GM23338 (cell line): ENCODE results near the gene VEPH1. TPM values are rescaled to one million over a fixed set of nuclear protein-coding genes. Genes with fewer than 3 reads are reported as not detected.

Experiments
- ATAC-seq: fragments of 200-7000 bp; cut with Tn5 transposase; 3 replicates; pipeline ENCODE4 v1.9.1; 2020
- DNase-seq: peaks from one replicate; pipeline ENCODE4 v3.0.0-alpha.2; 2015; ENCODE audit warnings: low spot score
- H2AFZ ChIP-seq: fragments of 200-600 bp; sonication (generic); 2 replicates; pipeline ENCODE4 v1.8.0; 2016; ENCODE audit warnings: antibody characterized with exemption, mild to moderate bottlenecking, moderate library complexity
- H3F3A ChIP-seq: fragments of 200-600 bp; sonication (generic); replicated peaks from 2 replicates; pipeline ENCODE4 v1.8.0; 2017; ENCODE audit warnings: antibody characterized with exemption, mixed run types, low read depth
- H3K27ac ChIP-seq: fragments of 200-600 bp; sonication (generic); 2 replicates; pipeline ENCODE4 v1.6.1; 2016; ENCODE audit warnings: low read depth
- H3K27me3 ChIP-seq: fragments of 200-600 bp; sonication (generic); 2 replicates; pipeline ENCODE4 v1.8.0; 2016; ENCODE audit warnings: mild to moderate bottlenecking, mixed run types, moderate library complexity; ENCODE audit not compliant: insufficient read depth
- H3K36me3 ChIP-seq: fragments of 200-600 bp; sonication (generic); 2 replicates; pipeline ENCODE4 v1.8.0; 2016; ENCODE audit warnings: mild to moderate bottlenecking; ENCODE audit not compliant: insufficient read depth
- H3K4me1 ChIP-seq: fragments of 200-600 bp; sonication (generic); 2 replicates; pipeline ENCODE4 v1.8.0; 2016; ENCODE audit warnings: mild to moderate bottlenecking, moderate library complexity; ENCODE audit not compliant: insufficient read depth
- H3K4me2 ChIP-seq: fragments of 200-600 bp; sonication (generic); 2 replicates; pipeline ENCODE4 v1.7.1; 2017; ENCODE audit warnings: mixed run types
- H3K4me3 ChIP-seq: fragments of 200-600 bp; sonication (generic); 2 replicates; pipeline ENCODE4 v1.6.1; 2016; ENCODE audit warnings: mixed run types
- H3K79me2 ChIP-seq: fragments of 200-600 bp; sonication (generic); replicated peaks from 2 replicates; pipeline ENCODE4 v1.8.0; 2017; ENCODE audit warnings: mild to moderate bottlenecking; ENCODE audit not compliant: insufficient read depth
- H3K9me2 ChIP-seq: fragments of 200-600 bp; sonication (generic); 2 replicates; pipeline ENCODE4 v1.8.0; 2017; ENCODE audit not compliant: insufficient read depth
- H4K20me1 ChIP-seq: fragments of 200-600 bp; sonication (generic); replicated peaks from 2 replicates; pipeline ENCODE4 v1.8.0; 2017; ENCODE audit warnings: mild to moderate bottlenecking; ENCODE audit not compliant: insufficient read depth
- H3K27ac Mint-ChIP-seq: 2 replicates; pipeline ENCODE4 v1.8.0; 2020; ENCODE audit warnings: inconsistent platforms, mild to moderate bottlenecking, moderate library complexity, mixed read lengths
- H3K27me3 Mint-ChIP-seq: 3 replicates; pipeline ENCODE4 v1.8.0; 2022; ENCODE audit warnings: low read depth, mild to moderate bottlenecking, moderate library complexity, mixed read lengths, inconsistent platforms; ENCODE audit not compliant: insufficient read depth, poor library complexity
- H3K36me3 Mint-ChIP-seq: 3 replicates; pipeline ENCODE4 v1.8.0; 2021; ENCODE audit warnings: low read depth, mild to moderate bottlenecking, inconsistent platforms, moderate library complexity, mixed read lengths
- H3K4me1 Mint-ChIP-seq: 3 replicates; pipeline ENCODE4 v1.8.0; 2020; ENCODE audit warnings: mild to moderate bottlenecking, inconsistent platforms, mixed read lengths
- H3K4me3 Mint-ChIP-seq: 3 replicates; pipeline ENCODE4 v1.8.0; 2021; ENCODE audit warnings: moderate library complexity, mild to moderate bottlenecking, inconsistent platforms, mixed read lengths
- H3K9me3 Mint-ChIP-seq: 3 replicates; pipeline ENCODE4 v1.8.0; 2020; ENCODE audit warnings: moderate library complexity, mild to moderate bottlenecking, inconsistent platforms, mixed read lengths
- CREB1 ChIP-seq: fragments of 250-450 bp; sonication (Bioruptor Pico); IDR thresholded peaks from 2 replicates; pipeline ENCODE4 v1.5.0; 2020; ENCODE audit warnings: low read depth, mild to moderate bottlenecking, moderate library complexity
- EZH2 ChIP-seq: fragments of 200-600 bp; sonication (generic); IDR thresholded peaks from one replicate; pipeline ENCODE4 v1.8.0; 2017; ENCODE audit warnings: antibody characterized with exemption, mild to moderate bottlenecking, low read depth; ENCODE audit not compliant: unreplicated experiment
- EZH2phosphoT487 ChIP-seq: fragments of 200-600 bp; sonication (generic); IDR thresholded peaks from one replicate; pipeline ENCODE4 v1.8.1; 2018; ENCODE audit warnings: antibody characterized with exemption; ENCODE audit not compliant: unreplicated experiment
- JUNB ChIP-seq: IDR thresholded peaks from one replicate; pipeline ENCODE4 v1.6.1; 2016; ENCODE audit warnings: antibody characterized with exemption; ENCODE audit not compliant: unreplicated experiment
- NANOG ChIP-seq: IDR thresholded peaks from 2 replicates; pipeline ENCODE4 v1.6.1; 2016; ENCODE audit warnings: antibody characterized with exemption, borderline replicate concordance
- POLR2AphosphoS5 ChIP-seq: IDR thresholded peaks from 2 replicates; pipeline ENCODE4 v1.6.1; 2016; ENCODE audit warnings: antibody characterized with exemption, low read depth
- STAT1 ChIP-seq: IDR thresholded peaks from one replicate; pipeline ENCODE4 v1.6.1; 2016; ENCODE audit warnings: antibody characterized with exemption; ENCODE audit not compliant: unreplicated experiment
- ZNF331 ChIP-seq: fragments of 250-450 bp; sonication (Bioruptor Pico); IDR thresholded peaks from 2 replicates; pipeline ENCODE4 v1.5.0; 2020; ENCODE audit warnings: low read depth, mild to moderate bottlenecking, moderate library complexity
- long read RNA-seq: library from polyadenylated mRNA; unstranded; transcript quantifications from one replicate; pipeline ENCODE4 v2.0.0, GENCODE V29; 2020; ENCODE audit not compliant: unreplicated experiment
- polyA plus RNA-seq: library from polyadenylated mRNA; unstranded; fragments of >200 nt; fragmentation: Nextera tagmentation; extraction: Ambion mirVana; gene quantifications from 2 replicates; pipeline ENCODE4 v1.2.1, GENCODE V29; 2016
- total RNA-seq: library from RNA; depleted of rRNA; stranded (reverse); fragments of >200 nt; shearing (Covaris generic); gene quantifications from 2 replicates; pipeline ENCODE4 v1.2.3, GENCODE V29; 2014; rRNA removed
- TF ChIP-seq, protein P1 (sequence below), 2 experiments: fragments of 200-600 bp in 1 of 2; sonication (generic) in 1 of 2; conservative IDR thresholded peaks; 2 replicates each; pipeline versions ENCODE4 v1.5.1 to v1.6.1; 2016 to 2017; ENCODE audit warnings: antibody characterized with exemption in 2 of 2, low read depth in 2 of 2, mild to moderate bottlenecking in 2 of 2, moderate library complexity in 1 of 2
- TF ChIP-seq, protein P2 (sequence below): IDR thresholded peaks from 2 replicates; pipeline ENCODE4 v1.6.1; 2016; ENCODE audit warnings: antibody characterized with exemption

VEPH1 gene
- total RNA-seq, result 31.8 and 33.8 TPM in 2 replicates
- polyA plus RNA-seq, result 9.6 and 15.4 TPM in 2 replicates
- long read RNA-seq, partial matches to known transcripts, result 4 of 6 reads
- long read RNA-seq, other reads (novel, unspliced or antisense), result 2 of 6 reads

DNA sequence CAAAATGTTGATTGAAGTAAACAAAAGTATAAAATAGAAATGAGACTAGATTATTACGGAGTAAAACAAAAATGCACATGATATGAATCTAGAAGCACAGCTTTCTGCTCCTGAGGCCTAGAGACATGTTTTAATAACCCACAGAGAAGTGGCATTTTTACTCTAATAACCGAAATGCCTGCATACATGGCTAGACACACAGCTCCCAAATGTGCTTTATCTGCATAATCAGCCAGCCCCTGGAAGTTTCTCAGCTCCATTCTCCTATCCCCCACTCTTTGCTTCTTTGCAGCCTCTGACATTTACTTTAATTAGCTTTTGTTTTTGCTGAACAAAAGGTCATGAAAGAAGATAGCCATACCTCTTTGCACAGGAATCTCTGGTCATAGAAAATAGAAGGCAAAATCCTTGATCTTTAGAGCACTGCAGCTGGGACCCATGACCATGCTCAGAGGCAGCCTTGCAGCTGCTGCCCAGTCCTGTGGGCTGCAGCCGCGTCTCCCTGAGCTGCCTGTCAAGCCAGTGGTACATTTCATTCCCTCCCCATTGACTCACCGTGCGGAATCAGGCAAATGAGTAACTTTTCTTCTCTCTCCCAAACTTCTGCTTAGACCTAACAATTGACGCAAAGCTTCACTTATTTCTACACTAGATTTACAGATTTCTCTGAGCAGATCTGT is at the start of gene VEPH1:
TSS of gene VEPH1 (minus strand) at position 501 of the 680 bp plus-strand sequence. CDS start 8,067 bp downstream, outside the sequence.
- ATAC-seq, result peak; percentile 35
- peak; percentile 43 for DNase-seq

DNA sequence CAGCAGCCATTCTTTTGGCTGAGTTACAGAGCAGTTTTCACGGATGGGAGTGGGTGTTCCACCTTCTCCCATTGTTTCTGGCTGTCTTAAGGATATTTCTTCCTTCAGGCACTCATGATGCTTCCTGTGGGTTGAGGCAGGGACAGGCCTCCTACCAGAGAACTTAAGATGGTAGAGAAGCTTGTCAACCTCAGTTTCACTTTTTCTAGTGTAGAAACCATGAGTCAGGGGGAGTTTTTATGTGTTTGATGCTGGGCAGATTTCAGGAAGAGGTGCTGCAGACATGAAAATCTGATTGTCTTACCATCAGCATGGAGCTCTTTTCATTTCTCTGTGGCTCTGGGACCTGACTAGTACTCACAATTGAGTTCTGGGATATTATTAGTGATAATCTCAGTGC is 48.7 kb upstream of the VEPH1 start:
- Histone ChIP-seq H3K36me3 (no peaks in the 10 kb centered on the region), H4K20me1 (no peaks in the 10 kb centered on the region), H3K4me1 (no peaks in the 10 kb centered on the region), H3K4me2 (no peak overlapping the region), H3K9me2 (no peaks in the 10 kb centered on the region), H2AFZ (no peak overlapping the region), H3K79me2 (no peaks in the 10 kb centered on the region), H3K27me3 (no peaks in the 10 kb centered on the region), H3F3A (no peaks in the 10 kb centered on the region), H3K4me3 (no peak overlapping the region), H3K27ac (no peak overlapping the region)
- no peak overlapping the region for H3K27ac Mint-ChIP-seq
- H3K9me3 Mint-ChIP-seq, result no peaks in the 10 kb centered on the region
- no peaks in the 10 kb centered on the region for H3K4me1 Mint-ChIP-seq
- H3K4me3 Mint-ChIP-seq, result no peak overlapping the region
- DNase-seq (no peak), ATAC-seq (no peak)
- no peak for TF ChIP-seq NANOG
- TF ChIP-seq ZNF331 (CRISPR knock-in tag), result no peak
- no peak for TF ChIP-seq CREB1 (CRISPR knock-in tag)
- TF ChIP-seq, protein P1, sequence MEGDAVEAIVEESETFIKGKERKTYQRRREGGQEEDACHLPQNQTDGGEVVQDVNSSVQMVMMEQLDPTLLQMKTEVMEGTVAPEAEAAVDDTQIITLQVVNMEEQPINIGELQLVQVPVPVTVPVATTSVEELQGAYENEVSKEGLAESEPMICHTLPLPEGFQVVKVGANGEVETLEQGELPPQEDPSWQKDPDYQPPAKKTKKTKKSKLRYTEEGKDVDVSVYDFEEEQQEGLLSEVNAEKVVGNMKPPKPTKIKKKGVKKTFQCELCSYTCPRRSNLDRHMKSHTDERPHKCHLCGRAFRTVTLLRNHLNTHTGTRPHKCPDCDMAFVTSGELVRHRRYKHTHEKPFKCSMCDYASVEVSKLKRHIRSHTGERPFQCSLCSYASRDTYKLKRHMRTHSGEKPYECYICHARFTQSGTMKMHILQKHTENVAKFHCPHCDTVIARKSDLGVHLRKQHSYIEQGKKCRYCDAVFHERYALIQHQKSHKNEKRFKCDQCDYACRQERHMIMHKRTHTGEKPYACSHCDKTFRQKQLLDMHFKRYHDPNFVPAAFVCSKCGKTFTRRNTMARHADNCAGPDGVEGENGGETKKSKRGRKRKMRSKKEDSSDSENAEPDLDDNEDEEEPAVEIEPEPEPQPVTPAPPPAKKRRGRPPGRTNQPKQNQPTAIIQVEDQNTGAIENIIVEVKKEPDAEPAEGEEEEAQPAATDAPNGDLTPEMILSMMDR (conservative IDR thresholded peaks at IDR 0.05; ENCODE audit: low read depth in 2 of 2), result no peak
- no peak for TF ChIP-seq EZH2phosphoT487
- no peak for TF ChIP-seq STAT1
- TF ChIP-seq JUNB, result no peak
- TF ChIP-seq, protein P2, sequence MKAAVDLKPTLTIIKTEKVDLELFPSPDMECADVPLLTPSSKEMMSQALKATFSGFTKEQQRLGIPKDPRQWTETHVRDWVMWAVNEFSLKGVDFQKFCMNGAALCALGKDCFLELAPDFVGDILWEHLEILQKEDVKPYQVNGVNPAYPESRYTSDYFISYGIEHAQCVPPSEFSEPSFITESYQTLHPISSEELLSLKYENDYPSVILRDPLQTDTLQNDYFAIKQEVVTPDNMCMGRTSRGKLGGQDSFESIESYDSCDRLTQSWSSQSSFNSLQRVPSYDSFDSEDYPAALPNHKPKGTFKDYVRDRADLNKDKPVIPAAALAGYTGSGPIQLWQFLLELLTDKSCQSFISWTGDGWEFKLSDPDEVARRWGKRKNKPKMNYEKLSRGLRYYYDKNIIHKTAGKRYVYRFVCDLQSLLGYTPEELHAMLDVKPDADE, result no peak
- no peak for TF ChIP-seq POLR2AphosphoS5
- no peaks in the 10 kb centered on the region for H3K36me3 Mint-ChIP-seq
- H3K27me3 Mint-ChIP-seq, result peaks cover 2% of the 10 kb centered on the region

More for the DNA sequence above, at the start of gene VEPH1:
- H3K4me1 ChIP-seq, result peaks cover 33% of the 10 kb centered on the region
- peak within 1 kb of the TSS; percentile 67; the same call in 1 of the 2 replicates for H2AFZ ChIP-seq
- Mint-ChIP-seq H3K27ac (peak within 1 kb of the TSS; percentile 8; the same call in 1 of the 2 replicates), H3K4me3 (no peak within 1 kb of the TSS), H3K36me3 (no peaks in the 10 kb centered on the region; the same call in 2 of the 3 replicates), H3K4me1 (peaks cover 45% of the 10 kb centered on the region), H3K9me3 (no peaks in the 10 kb centered on the region), H3K27me3 (peaks cover 3% of the 10 kb centered on the region)
- H3F3A ChIP-seq, result no peaks in the 10 kb centered on the region
- peak within 1 kb of the TSS; percentile 17; the same call in 1 of the 2 replicates for H3K4me2 ChIP-seq
- no peak within 1 kb of the TSS for H3K4me3 ChIP-seq
- no peaks in the 10 kb centered on the region for H3K27me3 ChIP-seq
- H4K20me1 ChIP-seq, result no peaks in the 10 kb centered on the region
- H3K9me2 ChIP-seq, result no peaks in the 10 kb centered on the region
- H3K79me2 ChIP-seq, result no peaks in the 10 kb centered on the region; the same call in 1 of the 2 replicates
- H3K27ac ChIP-seq, result no peak within 1 kb of the TSS; the same call in 1 of the 2 replicates
- no peaks in the 10 kb centered on the region for H3K36me3 ChIP-seq
- no peak for TF ChIP-seq EZH2
